Neural cell (in vitro differentiated cells): ENCODE measurements around the gene PRSS33. TPM values are rescaled to one million over a fixed set of nuclear protein-coding genes. Genes with fewer than 3 reads are reported as not detected.

ENCODE experiments used
- H2AFZ ChIP-seq: fragments of 200-600, 300-800 bp; sonication (generic), shearing (Covaris generic); 2 replicates; pipeline ENCODE4 v1.6.0; 2014; ENCODE audit warnings: low read depth, mild to moderate bottlenecking, antibody characterized with exemption, low read length, moderate library complexity
- H3F3A ChIP-seq: fragments of 200-600 bp; shearing (Covaris generic); 2 replicates; pipeline ENCODE4 v1.6.1; 2016; ENCODE audit warnings: mild to moderate bottlenecking, moderate library complexity, mixed read lengths, antibody characterized with exemption, low read length; ENCODE audit not compliant: insufficient read depth, poor library complexity, severe bottlenecking
- H3K27ac ChIP-seq: fragments of 200-600, 300-800 bp; sonication (generic), shearing (Covaris generic); 2 replicates; pipeline ENCODE4 v1.5.1; 2014; ENCODE audit warnings: mild to moderate bottlenecking, low read length, moderate library complexity
- H3K27me3 ChIP-seq: fragments of 300-800, 200-600 bp; sonication (generic), shearing (Covaris generic); 2 replicates; pipeline ENCODE4 v1.6.0; 2014; ENCODE audit warnings: mild to moderate bottlenecking, low read depth, low read length, moderate library complexity; ENCODE audit not compliant: insufficient read depth
- H3K36me3 ChIP-seq: fragments of 300-800, 200-600 bp; sonication (generic), shearing (Covaris generic); 2 replicates; pipeline ENCODE4 v1.5.1; 2014; ENCODE audit warnings: mild to moderate bottlenecking, antibody characterized with exemption, low read length, moderate library complexity; ENCODE audit not compliant: insufficient read depth
- H3K4me2 ChIP-seq: fragments of 300-800, 200-600 bp; sonication (generic), shearing (Covaris generic); 2 replicates; pipeline ENCODE4 v1.6.0; 2014; ENCODE audit warnings: mild to moderate bottlenecking, low read length
- H3K4me3 ChIP-seq: fragments of 300-800, 200-600 bp; sonication (generic), shearing (Covaris generic); 2 replicates; pipeline ENCODE4 v1.5.1; 2014; ENCODE audit warnings: mild to moderate bottlenecking, low read length, moderate library complexity
- H3K79me2 ChIP-seq: fragments of 200-600 bp; shearing (Covaris generic); replicated peaks from 2 replicates; pipeline ENCODE4 v1.6.0; 2014; ENCODE audit warnings: mild to moderate bottlenecking, low read length, moderate library complexity; ENCODE audit not compliant: insufficient read depth
- H3K9ac ChIP-seq: fragments of 300-800, 200-600 bp; sonication (generic), shearing (Covaris generic); 2 replicates; pipeline ENCODE4 v1.6.1; 2016; ENCODE audit warnings: mild to moderate bottlenecking, low read length, mixed read lengths
- H3K9me2 ChIP-seq: fragments of 200-600 bp; shearing (Covaris generic); 2 replicates; pipeline ENCODE4 v1.6.1; 2016; ENCODE audit warnings: mild to moderate bottlenecking, low read length, mixed read lengths; ENCODE audit not compliant: insufficient read depth
- H3K9me3 ChIP-seq: fragments of 200-600, 300-800 bp; sonication (generic), shearing (Covaris generic); 2 replicates; pipeline ENCODE4 v1.6.1; 2016; ENCODE audit warnings: mild to moderate bottlenecking, mixed run types, low read length, moderate library complexity, mixed read lengths
- H4K20me1 ChIP-seq: fragments of 200-600 bp; shearing (Covaris generic); 2 replicates; pipeline ENCODE4 v1.6.1; 2016; ENCODE audit warnings: mild to moderate bottlenecking, mixed run types; ENCODE audit not compliant: insufficient read depth
- EP300 ChIP-seq: fragments of 450-650 bp; conservative IDR thresholded peaks from 2 replicates; pipeline ENCODE4 v1.6.1; 2014; ENCODE audit warnings: antibody characterized with exemption, mild to moderate bottlenecking, moderate library complexity; ENCODE audit not compliant: poor library complexity, severe bottlenecking
- EZH2 ChIP-seq: fragments of 200-600, 300-800 bp; shearing (Covaris generic), sonication (generic); IDR thresholded peaks from 2 replicates; pipeline ENCODE4 v1.6.1; 2014; ENCODE audit warnings: antibody characterized with exemption, low read length, borderline replicate concordance, mild to moderate bottlenecking; ENCODE audit not compliant: insufficient read depth, poor library complexity, severe bottlenecking
- MXI1 ChIP-seq: fragments of 450-650 bp; conservative IDR thresholded peaks from 2 replicates; pipeline ENCODE4 v1.6.1; 2014; ENCODE audit warnings: antibody characterized with exemption, mild to moderate bottlenecking; ENCODE audit not compliant: poor library complexity, severe bottlenecking
- POLR2AphosphoS5 ChIP-seq: IDR thresholded peaks from 2 replicates; pipeline ENCODE4 v1.6.1; 2012
- RAD21 ChIP-seq: fragments of 450-650 bp; conservative IDR thresholded peaks from 2 replicates; pipeline ENCODE4 v1.6.1; 2014; ENCODE audit warnings: antibody characterized with exemption, mild to moderate bottlenecking, moderate library complexity
- SMC3 ChIP-seq: fragments of 450-650 bp; conservative IDR thresholded peaks from 2 replicates; pipeline ENCODE4 v1.6.1; 2014; ENCODE audit warnings: antibody characterized with exemption, mild to moderate bottlenecking, moderate library complexity; ENCODE audit not compliant: poor library complexity
- TAF1 ChIP-seq: IDR thresholded peaks from 2 replicates; pipeline ENCODE4 v1.6.1; 2012; ENCODE audit warnings: low read depth
- polyA plus RNA-seq: library from polyadenylated mRNA; depleted of rRNA; stranded (reverse); fragments of >200 nt; gene quantifications from 2 replicates; pipeline ENCODE4 v1.2.3, GENCODE V29; 2014
- TF ChIP-seq, protein P1 (sequence below): fragments of 450-650 bp; IDR thresholded peaks from 2 replicates; pipeline ENCODE4 v1.5.1; 2014; ENCODE audit warnings: antibody characterized with exemption, mild to moderate bottlenecking, moderate library complexity; ENCODE audit not compliant: poor library complexity, severe bottlenecking
- TF ChIP-seq, protein P2 (sequence below): IDR thresholded peaks from 2 replicates; pipeline ENCODE4 v1.6.1; 2012; ENCODE audit warnings: borderline replicate concordance

The PRSS33 gene
- polyA plus RNA-seq, 1 donor from 2014 or later: not detected

DNA sequence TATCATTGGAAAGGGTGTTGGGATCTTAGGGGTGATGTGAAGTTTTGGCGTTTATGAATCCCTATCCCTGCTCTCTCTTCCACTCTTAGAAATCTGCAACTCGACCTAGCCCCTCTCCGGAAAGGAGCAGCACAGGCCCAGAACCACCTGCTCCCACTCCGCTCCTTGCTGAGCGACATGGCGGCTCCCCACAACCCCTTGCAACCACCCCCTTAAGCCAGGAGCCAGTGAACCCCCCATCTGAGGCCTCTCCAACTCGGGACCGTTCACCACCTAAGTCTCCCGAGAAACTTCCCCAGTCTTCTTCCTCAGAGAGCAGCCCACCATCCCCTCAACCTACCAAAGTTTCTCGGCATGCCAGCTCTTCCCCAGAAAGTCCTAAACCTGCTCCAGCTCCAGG, 25.9 kb downstream of the PRSS33 start:
- Histone ChIP-seq H3K79me2 (peaks cover 40% of the 10 kb centered on the region), H2AFZ (no peak overlapping the region), H3K4me2 (no peak overlapping the region), H3F3A (no peaks in the 10 kb centered on the region), H3K27ac (no peak overlapping the region), H3K9me2 (no peaks in the 10 kb centered on the region), H4K20me1 (peaks cover 4% of the 10 kb centered on the region), H3K9me3 (peaks cover 26% of the 10 kb centered on the region), H3K4me3 (no peak overlapping the region), H3K36me3 (peaks cover 65% of the 10 kb centered on the region), H3K27me3 (no peaks in the 10 kb centered on the region), H3K9ac (no peak overlapping the region)
- no peak for TF ChIP-seq RAD21
- no peak for TF ChIP-seq MXI1
- TF ChIP-seq, protein P1, sequence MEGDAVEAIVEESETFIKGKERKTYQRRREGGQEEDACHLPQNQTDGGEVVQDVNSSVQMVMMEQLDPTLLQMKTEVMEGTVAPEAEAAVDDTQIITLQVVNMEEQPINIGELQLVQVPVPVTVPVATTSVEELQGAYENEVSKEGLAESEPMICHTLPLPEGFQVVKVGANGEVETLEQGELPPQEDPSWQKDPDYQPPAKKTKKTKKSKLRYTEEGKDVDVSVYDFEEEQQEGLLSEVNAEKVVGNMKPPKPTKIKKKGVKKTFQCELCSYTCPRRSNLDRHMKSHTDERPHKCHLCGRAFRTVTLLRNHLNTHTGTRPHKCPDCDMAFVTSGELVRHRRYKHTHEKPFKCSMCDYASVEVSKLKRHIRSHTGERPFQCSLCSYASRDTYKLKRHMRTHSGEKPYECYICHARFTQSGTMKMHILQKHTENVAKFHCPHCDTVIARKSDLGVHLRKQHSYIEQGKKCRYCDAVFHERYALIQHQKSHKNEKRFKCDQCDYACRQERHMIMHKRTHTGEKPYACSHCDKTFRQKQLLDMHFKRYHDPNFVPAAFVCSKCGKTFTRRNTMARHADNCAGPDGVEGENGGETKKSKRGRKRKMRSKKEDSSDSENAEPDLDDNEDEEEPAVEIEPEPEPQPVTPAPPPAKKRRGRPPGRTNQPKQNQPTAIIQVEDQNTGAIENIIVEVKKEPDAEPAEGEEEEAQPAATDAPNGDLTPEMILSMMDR: no peak
- TF ChIP-seq SMC3: no peak
- TF ChIP-seq POLR2AphosphoS5: no peak
- no peak for TF ChIP-seq EZH2
- TF ChIP-seq, protein P2, sequence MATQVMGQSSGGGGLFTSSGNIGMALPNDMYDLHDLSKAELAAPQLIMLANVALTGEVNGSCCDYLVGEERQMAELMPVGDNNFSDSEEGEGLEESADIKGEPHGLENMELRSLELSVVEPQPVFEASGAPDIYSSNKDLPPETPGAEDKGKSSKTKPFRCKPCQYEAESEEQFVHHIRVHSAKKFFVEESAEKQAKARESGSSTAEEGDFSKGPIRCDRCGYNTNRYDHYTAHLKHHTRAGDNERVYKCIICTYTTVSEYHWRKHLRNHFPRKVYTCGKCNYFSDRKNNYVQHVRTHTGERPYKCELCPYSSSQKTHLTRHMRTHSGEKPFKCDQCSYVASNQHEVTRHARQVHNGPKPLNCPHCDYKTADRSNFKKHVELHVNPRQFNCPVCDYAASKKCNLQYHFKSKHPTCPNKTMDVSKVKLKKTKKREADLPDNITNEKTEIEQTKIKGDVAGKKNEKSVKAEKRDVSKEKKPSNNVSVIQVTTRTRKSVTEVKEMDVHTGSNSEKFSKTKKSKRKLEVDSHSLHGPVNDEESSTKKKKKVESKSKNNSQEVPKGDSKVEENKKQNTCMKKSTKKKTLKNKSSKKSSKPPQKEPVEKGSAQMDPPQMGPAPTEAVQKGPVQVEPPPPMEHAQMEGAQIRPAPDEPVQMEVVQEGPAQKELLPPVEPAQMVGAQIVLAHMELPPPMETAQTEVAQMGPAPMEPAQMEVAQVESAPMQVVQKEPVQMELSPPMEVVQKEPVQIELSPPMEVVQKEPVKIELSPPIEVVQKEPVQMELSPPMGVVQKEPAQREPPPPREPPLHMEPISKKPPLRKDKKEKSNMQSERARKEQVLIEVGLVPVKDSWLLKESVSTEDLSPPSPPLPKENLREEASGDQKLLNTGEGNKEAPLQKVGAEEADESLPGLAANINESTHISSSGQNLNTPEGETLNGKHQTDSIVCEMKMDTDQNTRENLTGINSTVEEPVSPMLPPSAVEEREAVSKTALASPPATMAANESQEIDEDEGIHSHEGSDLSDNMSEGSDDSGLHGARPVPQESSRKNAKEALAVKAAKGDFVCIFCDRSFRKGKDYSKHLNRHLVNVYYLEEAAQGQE: no peak
- no peak for TF ChIP-seq TAF1
- no peak for TF ChIP-seq EP300

DNA sequence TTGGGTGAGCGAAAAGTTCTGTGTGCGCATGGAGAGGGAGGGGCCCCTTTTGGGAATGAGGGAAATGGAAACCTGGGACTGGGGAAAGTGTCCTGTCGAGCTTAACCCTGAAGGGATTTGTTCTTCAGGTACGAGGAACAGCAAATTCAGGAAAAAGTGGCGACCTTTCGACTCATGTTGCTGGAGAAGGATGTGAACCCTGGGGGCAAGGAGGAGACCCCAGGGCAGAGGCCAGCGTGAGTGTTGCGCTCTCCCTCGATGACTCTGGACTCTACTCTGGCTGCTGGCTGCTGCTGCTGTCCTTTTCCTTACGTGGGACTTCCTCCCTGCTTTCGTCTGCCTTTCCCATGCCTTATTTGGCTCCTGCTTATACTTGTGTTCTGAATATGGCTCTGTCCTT, 30.0 kb downstream of the PRSS33 start:
- peaks cover 35% of the 10 kb centered on the region for H3K36me3 ChIP-seq
- H3K4me2 ChIP-seq: no peak overlapping the region
- no peaks in the 10 kb centered on the region for H3K27me3 ChIP-seq
- H3K27ac ChIP-seq: no peak overlapping the region
- H2AFZ ChIP-seq: no peak overlapping the region
- H3K9me2 ChIP-seq: no peaks in the 10 kb centered on the region
- H3F3A ChIP-seq: peaks cover 3% of the 10 kb centered on the region
- no peak for TF ChIP-seq TAF1
- no peak for TF ChIP-seq POLR2AphosphoS5
- no peak for TF ChIP-seq EZH2
- peaks cover 3% of the 10 kb centered on the region for H3K9me3 ChIP-seq
- peaks cover 69% of the 10 kb centered on the region for H3K79me2 ChIP-seq
- H4K20me1 ChIP-seq: peaks cover 10% of the 10 kb centered on the region
- H3K4me3 ChIP-seq: no peak overlapping the region
- no peak overlapping the region for H3K9ac ChIP-seq
